Stimulated activated CD4-positive, alpha-beta T cell treated with anti-CD3 and anti-CD28 coated beads, Interleukin-2, amount 100 ng/mL, for 4 hours (primary cell): Measurements from ENCODE around the gene HOXB8.

ENCODE experiments used
- DNase-seq: peaks from one replicate; pipeline ENCODE4 v3.0.0-alpha.2; 2020; ENCODE audit warnings: low read depth

Gene HOXB8

DNA sequence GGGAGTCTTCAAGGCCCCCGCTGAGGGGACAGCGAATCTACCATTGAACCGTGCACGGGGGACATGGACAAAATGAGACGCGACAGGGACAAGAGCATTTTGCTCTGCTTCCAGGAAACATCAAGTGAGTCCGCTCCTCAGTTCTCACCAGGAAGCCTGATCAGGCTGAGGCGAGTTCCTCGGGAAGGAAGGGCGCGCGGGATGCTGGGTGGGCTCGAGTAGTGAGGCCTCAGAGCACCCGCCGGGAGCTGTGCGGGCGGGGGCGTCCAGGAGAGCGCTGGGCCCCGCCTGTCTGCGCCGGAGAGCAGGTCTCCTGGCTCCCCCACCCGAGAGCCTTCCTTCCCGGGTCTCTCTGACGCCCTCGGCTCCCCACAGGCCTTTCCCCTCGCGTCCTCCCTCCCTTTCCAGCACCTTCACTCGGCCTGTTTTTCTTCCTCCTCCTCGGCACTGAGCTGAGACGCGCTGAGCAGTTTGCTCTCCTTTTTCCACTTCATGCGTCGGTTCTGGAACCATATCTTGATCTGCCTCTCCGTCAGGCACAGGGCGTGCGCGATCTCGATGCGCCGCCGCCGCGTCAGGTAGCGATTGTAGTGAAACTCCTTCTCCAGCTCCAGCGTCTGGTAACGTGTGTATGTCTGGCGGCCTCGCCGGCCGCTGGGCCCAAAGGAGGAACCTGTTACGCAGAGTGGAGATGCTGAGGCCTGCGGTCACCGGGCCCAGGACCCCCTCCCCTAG, 18.9 kb downstream of the HOXB8 start:
- DNase-seq: no peak

DNA sequence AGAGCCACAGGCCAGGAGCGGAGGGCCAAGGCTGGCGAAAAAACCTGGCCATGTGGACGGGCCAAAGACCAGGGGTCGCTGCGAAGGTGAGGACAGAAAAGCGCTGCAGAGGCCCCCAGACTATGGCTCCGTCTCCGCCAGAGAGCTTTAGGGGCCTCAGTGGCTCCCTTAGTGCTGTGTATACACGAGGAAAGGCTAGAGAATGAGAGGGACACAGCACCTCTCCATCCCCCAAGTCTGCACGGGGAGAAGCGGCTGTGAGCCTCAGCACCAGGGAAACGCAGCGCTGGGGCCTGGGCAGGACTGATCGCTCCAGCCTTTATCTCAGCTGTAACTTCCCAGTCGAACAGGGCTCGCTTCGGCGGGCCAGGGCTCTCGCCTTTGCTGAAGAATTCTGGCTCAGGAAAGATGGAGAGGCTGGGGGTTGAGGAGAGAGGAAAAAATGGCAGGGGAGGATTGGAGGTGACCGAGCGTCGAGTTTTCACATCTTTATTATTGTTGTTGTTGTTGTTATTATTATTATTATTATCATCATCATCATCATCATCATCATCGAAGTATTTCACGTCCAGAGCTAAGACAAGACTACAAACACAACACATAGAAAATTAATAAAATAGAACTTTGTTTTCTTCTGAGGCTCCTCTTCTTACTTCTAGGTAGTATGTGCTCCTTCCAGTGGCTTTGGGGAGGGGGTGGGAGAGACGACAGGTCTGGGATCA, 19.7 kb downstream of the HOXB8 start:
- no peak for DNase-seq

DNA sequence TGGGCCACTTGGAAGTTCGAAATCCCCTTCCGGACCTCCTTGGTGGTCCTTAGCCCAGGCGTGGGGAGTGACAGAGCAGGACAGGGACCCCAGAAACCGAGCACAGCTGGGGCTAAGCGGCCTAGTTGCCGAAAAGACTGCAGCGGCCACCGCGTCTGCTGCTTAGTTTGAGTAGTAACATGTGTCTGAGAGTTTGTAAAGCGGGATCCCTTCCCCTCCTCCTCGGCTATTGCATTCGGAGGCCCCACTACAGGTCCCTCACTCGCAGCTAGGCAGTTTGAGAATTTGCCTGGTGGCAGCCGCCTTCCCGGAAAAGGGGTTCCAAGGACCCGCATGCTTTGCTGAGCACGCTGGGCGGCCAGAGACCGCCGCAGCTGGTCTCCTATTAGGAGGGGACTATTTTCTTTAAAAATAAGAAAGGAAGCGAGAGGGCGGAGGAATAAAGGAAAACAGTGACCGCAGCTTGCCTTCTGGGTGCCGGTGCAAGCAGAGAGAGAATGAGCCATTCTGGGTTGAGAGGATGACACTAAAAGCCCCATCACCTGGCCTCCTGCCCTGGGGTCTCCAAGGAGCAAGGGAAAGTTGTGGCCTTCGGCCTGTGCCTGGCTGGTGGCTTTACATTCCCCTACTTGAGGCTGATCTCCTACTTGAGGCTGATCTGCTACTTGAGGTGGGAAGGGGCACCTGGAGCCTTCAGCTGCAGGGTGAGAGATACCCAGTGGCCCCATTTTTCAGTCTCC, 20.4 kb downstream of the HOXB8 start:
- no peak for DNase-seq

DNA sequence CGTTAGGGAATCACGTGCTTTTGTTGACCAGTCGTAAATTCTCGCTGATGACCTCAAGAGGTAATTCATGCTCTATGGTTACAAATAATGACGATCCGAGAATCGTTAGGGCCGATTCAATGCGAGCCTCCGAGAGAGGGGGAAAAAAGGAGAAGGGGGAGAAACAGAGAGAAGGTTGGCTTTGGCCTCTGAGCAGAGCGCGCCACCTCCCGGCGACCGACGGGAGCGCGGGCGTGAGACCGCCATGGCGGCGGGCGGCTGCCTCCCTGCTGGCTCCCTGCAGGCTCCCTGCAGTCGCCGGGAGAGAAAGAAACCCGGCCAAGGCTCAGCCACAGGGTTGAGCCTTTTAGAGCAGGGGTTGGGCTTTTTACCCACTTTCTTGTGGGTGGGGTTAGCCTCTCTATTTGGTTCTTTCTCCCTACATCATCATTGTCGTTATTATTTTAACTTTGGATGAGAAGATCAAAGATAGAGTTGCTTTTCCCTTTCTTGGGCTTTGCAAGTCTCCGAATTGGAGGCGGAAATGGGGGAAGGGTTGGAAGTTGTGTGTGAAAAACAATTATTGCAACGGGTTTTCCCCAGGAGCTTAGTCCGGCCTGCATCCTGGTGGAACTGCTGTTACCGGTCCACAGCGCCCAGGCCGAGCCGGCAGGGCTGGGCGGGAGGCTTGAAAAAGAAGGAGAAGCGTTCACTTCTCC, 21.1 kb downstream of the HOXB8 start:
- DNase-seq: peak; percentile 67

DNA sequence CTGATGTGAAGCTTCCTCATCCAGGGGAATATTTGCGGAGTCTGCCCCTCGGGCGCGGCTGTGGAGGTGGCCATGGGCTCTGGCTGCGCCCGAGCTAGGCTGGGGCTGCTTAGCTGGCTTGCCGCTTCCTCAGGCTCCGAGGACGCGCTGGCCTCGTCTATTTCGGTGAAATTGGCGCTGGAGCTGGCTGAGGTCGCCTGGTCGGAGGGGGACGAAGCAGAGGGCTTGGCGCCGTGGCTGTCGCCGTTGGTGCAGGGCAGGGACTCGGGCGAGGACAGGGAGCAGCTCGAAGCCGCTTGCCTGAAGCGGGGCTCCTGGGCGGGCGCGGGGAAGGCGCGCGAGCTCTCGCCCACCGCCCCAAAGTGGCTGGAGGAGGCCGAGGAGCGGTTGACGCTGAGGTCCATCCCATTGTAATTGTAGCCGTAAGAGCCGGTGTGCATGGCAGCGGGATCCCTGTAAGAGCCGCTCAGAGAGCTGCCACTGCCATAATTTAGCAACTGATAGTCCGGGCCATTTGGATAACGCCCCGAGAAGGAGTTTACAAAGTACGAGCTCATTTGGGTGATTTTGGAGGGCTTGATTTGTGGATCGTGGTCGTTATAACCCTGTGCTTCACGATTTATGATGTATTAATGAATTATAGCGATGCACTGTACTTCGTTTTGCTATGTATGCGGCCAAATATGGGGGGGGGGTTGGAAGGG, 21.8 kb downstream of the HOXB8 start, which contains the start of gene HOXB5:
Gene HOXB5 (minus strand): TSS at position 654 of the 704 bp plus-strand sequence. CDS start 97 bp downstream, at position 557.
- DNase-seq: no peak

DNA sequence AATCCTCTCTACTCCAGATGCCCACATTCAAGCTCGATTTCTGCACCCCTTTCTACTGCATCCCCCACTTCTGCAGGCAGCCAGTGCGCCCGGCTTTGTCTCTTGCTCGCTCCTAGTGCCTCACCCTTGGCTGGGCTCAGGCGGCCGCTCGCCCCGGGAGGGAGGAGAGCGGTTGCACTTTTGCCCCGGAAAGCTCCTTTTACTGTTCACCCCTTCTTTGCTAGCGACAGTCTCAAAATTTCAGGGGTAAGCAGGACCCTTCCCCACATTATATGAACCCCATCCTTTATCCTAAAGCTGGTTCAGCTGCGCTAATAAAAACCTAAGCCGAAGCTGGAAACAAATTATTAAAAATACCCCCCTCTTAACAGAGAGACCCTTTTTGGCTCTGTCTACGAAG, 22.5 kb downstream of the HOXB8 start:
- DNase-seq: no peak

DNA sequence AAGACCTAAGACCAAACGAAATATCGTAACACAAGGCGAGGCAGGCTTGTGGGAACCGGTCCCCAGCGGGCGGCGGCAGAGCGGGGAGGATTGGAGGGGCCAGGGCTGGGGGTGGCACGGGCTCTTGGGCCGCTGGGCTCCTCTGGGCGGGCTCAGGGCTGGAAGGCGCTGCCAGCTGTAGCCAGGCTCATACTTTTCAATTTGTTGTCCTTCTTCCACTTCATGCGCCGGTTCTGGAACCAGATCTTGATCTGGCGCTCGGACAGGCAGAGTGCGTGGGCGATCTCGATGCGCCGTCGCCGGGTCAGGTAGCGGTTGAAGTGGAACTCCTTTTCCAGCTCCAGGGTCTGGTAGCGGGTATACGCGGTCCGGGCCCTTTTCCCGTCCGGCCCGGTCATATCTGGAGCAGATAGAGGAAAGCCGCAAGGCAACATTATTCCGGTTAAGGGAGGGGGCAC, 23.0 kb downstream of the HOXB8 start:
- no peak for DNase-seq

DNA sequence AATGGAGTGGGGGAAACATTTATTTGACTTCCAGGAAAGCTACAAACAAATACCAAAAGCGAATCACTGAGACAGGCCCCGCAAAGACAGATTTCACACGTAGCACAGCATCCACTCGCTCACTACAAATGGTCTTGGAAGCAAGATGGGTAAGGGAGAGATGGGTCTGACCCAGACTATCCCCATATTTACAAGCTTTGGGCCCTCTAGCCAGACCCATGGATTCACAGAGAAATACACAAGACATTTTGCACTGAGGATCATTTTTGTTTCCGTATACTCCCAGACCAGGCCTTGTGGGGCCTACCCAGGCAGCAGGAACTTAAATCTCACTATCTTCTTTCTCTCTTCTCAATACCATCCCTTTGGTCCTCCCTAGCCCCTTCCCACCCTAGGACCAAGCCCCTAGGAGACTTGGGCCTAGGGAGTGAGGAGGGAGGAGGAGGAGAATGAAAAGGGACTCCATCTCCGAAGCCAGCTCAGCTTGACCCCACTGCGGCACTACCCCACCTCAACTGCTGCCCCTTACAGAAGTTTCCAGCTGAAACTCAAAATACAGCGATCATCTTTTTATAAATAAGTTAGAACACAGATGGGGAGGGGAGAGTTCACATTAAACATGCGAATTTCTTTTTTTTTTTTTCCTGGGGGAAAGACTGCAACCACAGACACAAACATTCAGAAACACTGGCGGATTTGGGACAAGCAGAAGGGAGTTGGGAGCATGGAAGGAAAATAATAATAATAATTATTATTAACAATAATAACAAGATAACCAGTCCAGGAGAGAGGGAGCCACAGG, 23.6 kb downstream of the HOXB8 start:
- no peak for DNase-seq

DNA sequence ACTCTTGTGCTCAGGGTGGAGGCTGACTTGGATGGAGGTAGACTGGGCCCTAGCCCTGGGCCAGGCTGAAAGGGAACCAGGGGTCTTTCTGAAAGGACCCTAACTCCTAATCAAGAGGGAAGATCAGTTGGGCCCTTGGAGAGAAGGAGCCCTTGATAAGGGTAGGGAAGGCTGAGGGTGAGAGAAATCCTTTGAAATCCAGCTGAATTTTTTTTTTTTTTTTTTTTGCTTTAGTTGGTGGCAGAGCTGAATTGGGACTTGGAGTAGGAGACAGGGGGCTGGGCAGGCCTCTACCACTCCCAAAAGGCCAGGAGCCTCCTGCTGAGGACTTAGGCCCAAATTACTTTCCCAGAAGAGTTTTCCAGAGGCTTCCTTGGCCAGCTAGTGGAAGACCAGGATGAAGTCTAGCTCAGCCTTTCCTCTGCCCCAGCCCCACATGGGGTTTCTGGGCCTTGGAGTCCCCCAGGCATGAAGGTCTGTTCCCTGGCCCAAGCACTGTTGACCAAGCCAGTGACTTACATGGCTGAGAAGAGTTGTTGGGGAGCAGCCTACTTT, 24.4 kb downstream of the HOXB8 start:
- no peak for DNase-seq

DNA sequence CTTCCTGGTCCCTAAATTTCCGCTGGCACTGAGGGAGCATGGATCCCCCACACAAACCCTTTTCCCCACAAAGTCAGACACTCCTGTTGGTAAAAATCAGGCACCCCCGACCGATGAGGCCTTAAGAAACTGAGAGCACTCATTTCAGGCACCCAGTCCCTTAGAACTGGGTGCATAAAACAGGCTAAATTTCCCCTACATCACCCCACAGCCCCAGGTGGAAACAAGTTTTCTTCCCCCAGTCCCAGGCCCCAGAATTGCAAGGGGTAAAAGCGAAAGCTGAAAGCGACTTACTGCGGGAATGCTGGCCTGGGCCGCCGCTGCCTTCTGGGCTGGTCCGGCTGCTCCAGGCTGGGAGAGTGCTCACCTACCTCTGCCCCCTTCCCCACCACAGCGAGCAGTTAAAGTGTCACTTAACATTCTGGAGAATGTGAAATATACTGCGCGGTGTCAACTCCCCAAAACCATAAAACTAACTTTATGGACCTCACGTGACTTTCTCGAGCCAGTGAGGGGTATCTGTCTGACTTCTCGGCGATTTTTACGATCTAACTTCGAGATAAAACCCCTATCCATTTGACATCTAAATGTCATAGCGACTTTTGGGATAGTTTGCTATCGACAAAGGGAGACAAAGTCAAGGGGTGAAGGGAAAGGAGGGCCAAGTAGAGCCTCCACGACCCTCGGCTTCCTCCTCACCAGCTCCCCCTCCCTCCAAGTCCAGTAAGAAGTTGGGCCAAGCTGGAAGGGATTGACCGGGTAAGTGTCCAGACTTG, 25.1 kb downstream of the HOXB8 start, which contains the start of gene HOXB3:
Gene HOXB3 (minus strand): TSS at position 411 of the 776 bp plus-strand sequence. CDS start 37,767 bp downstream, outside the sequence.
- no peak for DNase-seq

DNA sequence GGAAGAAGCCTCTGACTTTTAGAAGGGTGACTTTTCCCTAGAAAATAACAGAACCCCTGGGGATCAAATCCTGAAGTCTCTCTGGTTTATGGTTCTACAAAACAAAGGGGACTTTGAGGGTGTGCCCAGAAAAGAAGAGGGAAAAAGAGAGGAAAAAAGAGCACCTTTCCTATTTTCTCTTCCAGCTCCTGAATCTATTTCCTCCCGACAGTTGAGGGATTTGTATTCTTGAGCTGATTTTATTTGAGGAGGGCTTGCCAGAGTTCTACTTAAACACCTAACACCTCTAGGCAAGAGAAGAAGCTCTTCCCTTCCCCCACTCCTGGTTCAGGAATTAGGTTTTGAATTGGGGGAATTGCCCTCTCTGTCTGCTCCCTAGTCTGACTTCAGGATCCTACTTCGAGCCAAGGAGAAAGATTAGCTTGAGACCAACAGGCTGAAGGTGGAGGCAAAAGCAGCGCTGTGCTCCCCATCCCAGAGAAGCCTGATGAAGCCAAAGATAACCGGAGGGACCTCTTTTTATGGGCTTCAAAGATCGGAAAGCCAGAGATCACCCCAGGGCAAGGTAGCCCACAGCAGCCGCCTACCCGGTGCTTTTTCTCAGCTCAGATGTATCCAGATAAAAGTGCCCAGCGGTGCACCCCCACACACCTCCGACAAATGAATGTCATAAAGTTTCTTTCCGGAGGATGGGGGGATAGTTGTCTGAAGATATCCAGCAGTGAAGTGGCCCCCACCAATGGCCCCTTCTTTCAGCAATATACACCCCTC, 25.8 kb downstream of the HOXB8 start:
- DNase-seq: no peak

DNA sequence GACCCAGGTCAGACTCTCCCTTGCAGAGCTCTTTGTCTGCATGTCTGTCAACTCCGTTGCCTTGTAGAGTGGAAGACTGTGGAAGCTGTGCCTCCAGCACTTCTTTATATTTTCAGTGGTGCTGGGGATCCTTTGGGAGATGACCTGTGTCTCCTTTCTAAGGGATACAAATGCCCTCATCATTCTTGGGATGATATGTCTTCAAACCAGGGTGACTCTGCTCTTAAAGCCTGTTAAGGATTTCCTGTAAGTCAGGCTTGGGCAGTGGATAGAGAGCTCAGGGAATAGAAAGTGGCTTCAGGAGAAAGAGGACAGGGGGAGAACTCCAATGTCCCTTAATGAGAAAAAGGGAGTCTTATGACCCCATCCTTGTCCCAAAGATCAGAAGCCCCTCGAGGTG, 26.6 kb downstream of the HOXB8 start:
- DNase-seq: no peak

DNA sequence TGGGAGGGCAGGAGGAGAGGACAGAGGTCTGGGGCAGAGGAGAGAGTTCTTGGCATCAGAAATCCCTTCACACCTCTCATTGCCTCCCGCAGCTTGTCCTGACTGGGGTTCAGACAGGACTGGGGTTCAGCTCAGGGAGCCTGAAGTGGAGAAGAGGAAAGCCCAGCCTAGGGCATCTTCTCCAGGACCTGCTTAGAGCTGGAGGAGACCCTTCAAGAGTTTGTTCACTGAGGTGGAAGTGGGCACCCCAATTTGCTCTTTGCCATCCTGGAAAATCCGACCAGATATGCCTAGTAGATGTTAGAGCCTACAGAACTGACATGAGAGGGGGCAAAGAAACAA, 27.0 kb downstream of the HOXB8 start:
- DNase-seq: no peak

DNA sequence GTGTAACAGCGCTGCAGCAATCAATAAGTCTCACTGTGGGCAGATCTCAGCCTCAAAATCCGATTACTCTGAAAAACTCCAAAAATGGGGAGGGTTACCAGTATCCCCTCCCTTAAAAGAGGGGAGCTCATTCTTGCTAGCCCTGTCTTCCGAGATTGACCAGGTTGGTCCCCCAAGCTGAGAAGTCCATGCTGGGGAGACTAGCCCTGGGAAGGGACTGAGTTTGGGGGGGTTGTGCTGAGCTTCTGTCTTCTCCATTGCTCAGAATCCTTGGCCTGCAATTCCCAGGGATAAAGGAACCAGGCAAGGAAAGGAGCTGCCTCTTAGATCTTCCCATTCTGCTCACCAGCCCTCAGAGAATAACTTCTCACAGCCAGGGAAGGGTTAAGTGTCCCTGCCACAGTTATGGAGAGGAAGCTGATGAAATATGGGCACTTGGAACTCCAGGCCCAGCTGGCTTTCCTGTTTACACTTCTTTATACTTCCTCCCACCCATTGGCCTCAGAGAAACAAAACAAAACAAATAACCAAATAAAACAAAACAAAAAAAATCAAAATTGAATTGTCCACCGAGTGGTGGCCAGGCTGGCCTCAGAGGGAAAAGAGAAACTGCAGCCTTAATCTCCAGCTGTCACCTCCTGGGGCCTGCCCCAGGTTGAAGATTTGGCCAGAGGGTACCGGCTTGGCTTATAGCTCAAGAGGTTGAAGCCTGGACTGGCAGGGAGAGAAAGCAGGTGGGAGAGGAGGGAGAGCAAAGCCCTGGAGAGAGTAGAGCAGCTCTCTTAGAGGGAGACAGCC, 27.6 kb downstream of the HOXB8 start:
- no peak for DNase-seq

DNA sequence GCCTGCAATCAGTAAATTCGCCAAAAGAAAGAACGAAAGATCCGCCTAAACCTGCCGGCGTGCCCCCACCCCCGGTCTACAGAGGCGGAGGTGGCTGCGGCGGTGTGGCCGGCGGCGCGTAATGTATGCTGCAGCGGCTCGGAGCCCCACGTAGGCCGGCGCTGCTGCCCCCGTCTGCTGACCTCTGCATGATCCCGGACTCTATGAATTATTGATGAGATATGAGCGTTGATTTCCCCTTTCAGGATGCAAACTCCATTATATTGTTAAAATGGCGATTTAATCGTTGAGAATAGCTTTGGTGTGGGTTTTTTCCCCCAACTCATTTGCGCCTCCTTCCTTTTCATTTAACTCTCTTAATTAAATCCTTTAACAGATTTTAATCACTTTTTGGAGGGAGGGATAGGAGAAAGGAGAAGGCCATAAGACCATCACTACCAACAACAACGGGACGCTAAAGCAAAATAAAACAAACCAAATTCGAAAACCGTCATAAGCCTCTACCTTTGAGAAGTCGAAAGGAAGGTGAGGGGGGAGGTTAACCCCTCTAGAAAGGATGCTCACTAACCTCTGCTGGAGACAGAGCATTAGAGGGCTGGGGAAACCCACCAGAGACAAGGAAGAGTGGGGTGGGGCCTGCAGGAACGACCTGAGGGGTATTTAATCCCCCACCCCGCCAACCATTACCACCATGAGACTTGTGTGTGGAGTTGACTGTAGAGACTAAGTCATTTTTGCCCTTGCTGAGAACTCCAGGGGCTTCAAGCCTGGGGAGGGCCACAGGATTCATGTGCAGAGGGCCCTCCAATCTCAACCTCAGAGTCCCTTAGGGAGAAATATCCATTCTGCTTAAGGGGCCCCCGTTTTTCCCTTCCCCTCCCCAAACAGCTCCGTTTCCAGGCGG, 28.5 kb downstream of the HOXB8 start:
- no peak for DNase-seq

DNA sequence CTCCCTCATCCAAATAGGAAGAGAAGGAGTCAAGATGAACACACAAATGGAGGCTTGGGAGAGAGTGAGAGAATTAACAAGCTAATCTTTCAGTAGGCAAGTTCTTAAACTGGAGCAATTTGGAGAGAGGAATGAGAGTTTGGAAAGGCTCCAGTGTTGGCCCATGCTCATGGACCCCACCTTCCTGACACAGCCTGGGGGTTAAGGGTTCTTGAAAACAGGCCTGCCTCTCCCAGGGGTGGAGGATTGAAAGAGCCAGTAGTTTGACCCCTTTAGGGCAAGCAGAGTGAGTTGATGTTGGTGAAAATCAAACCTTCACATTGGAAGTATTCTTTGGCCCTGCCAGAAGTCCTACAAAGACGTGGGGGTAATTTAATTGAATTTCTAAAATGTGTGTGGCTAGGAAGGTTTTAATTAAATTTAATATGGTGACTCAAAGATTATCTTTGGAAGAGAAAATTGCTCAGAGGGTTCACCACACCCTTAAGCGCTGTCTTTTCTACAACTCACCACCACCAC, 30.8 kb downstream of the HOXB8 start:
- DNase-seq: no peak
